NB4 (cell line): ENCODE results near the gene PPA1.
A peak's percentile ranks its signal among the peaks of the same experiment; 100 is the strongest.

ENCODE experiments used
- DNase-seq: peaks from one replicate; pipeline ENCODE4 v3.0.0; 2010; ENCODE audit warnings: low read depth
- H3K4me3 ChIP-seq: one replicate; pipeline ENCODE4 v1.5.1; 2011; ENCODE audit warnings: mild to moderate bottlenecking, low read depth, low read length, moderate library complexity
- CTCF ChIP-seq: IDR thresholded peaks from one replicate; pipeline ENCODE4 v1.5.1; 2012; ENCODE audit warnings: low read depth, low read length
- MYC ChIP-seq: IDR thresholded peaks from 2 replicates; pipeline ENCODE4 v1.6.1; 2011; ENCODE audit warnings: low read depth, low read length
- POLR2A ChIP-seq: IDR thresholded peaks from 2 replicates; pipeline ENCODE4 v1.6.1; 2011; ENCODE audit warnings: mild to moderate bottlenecking; ENCODE audit not compliant: insufficient read length; ENCODE audit errors: extremely low read depth
- TF ChIP-seq, protein P1 (sequence below): IDR thresholded peaks from 2 replicates; pipeline ENCODE4 v1.6.1; 2011; ENCODE audit warnings: low read depth, low read length

PPA1 gene

DNA sequence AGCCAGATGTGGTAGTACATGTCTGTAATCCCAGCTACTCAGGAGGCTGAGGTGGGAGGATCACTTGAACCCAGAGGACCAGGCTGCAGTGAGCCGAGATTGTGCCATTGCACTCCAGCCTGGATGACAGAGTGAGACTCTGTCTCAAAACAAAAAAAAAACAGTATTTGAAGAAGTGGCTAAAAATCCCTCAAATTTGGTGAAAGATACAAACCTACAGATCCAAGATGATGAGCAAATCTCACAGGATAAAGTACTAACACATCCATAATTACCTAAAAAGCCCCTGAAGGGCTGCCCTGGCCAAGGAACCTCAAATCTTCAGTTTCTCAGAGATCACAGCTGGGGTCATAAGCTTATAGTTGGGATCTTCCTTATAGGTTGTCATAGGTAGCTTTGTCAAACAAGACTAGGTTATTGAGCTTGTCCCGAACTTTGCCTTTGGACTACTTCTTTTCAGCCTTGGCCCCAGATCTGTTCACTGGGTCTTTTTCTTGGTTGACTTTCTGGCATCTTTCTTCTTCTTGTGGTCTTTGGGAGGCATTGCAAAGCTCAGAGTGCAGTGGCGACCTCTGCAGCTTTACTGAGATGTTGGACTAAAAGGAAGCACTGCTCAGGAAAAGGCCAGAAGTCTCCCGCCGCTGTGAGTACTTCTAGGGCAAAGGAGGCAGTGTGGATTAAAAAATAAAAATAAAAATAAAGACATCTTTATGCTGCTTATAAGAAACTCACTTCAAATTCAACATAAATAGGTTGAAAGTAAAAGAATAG lies 34.3 kb downstream of the PPA1 start:
- DNase-seq: no peak
- H3K4me3 ChIP-seq: no peak overlapping the region
- TF ChIP-seq, protein P1, sequence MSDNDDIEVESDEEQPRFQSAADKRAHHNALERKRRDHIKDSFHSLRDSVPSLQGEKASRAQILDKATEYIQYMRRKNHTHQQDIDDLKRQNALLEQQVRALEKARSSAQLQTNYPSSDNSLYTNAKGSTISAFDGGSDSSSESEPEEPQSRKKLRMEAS: no peak

GRCh38 chr10:70197235-70197945 lies 35.8 kb downstream of the PPA1 start:
- TF ChIP-seq MYC: no peak
- TF ChIP-seq, protein P1: no peak
- no peak for TF ChIP-seq POLR2A
- TF ChIP-seq CTCF: no peak
- no peak overlapping the region for H3K4me3 ChIP-seq
- DNase-seq: peak; percentile 30

- TF ChIP-seq MYC (no peak), CTCF (no peak), POLR2A (no peak)
- TF ChIP-seq, protein P1: no peak
- no peak for DNase-seq
- no peak overlapping the region for H3K4me3 ChIP-seq
Observed at GRCh38 chr10:70193391-70193844, 39.8 kb downstream of the PPA1 start.

- no peak overlapping the region for H3K4me3 ChIP-seq
- DNase-seq: no peak
- TF ChIP-seq MYC (no peak), CTCF (no peak), POLR2A (no peak)
- TF ChIP-seq, protein P1: no peak
Observed at GRCh38 chr10:70192326-70192968, 40.8 kb downstream of the PPA1 start.

DNA sequence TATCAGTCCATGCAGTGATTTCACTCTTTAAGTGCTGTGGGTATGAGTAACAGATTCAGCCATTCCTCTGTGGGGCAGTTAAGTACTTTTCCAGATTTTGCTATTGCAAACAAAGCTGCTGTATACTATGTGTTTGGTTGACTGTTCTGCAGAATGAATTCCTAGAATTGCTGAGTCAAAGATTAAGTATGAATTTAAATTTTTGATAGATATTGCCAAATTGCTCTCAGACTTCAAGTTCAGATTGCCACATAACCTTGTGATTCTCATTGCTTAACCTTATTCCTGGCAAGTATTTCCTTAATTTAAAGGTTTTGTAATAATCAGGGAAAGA lies 41.3 kb downstream of the PPA1 start:
- TF ChIP-seq POLR2A (no peak), MYC (no peak), CTCF (no peak)
- TF ChIP-seq, protein P1: no peak
- DNase-seq: no peak
- no peak overlapping the region for H3K4me3 ChIP-seq
